Measurements from ENCODE around the gene TKTL1.

DNA sequence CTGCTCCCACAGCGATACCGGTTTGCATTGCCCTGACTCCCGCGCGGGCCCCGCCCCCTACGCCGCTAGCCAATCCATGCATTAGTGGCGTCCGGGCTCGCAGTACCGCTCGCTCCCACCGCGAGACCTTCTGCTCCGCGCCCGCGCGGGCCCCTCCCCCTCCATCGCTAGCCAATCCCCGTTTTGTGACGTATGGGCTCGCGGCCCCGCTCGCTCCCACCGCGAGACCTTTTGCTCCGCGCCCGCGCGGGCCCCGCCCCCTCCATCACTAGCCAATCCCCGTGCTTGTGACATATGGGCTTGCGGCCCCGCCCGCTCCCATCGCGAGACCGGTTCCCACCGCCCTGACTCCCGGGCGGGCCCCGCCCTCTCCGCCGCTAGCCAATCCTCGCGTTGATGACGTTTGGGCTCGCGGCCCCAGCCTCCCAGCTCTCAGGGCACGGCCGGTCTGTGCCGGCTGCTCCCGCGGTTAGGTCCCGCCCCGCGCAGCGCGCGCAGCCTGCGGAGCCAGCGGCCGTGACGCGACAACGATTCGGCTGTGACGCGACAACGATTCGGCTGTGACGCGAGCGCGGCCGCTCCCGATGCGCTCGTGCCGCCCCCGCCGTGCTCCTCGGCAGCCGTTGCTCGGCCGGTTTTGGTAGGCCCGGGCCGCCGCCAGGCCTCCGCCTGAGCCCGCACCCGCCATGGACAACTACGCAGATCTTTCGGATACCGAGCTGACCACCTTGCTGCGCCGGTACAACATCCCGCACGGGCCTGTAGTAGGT lies 83.4 kb downstream of the TKTL1 start, which contains the start of gene EMD:
- TF ChIP-seq CTCF (IDR thresholded peaks at IDR 0.05) (peak in 3 of 7 experiments; percentile 18 to 34 (median 30)), POLR2A (IDR thresholded peaks at IDR 0.05) (peak; percentile 61 to 81 (median 78))

All from body of pancreas (tissue), 4 donors.